HG03521 (cell line): Measurements from ENCODE around the gene TCF15.
A peak's percentile ranks its signal among the peaks of the same experiment; 100 is the strongest.

Source experiments
- ATAC-seq: cut with Tn5 transposase; IDR thresholded peaks from one replicate; pipeline ENCODE4 v1.9.1; 2021; ENCODE audit warnings: mild to moderate bottlenecking, moderate library complexity; ENCODE audit not compliant: unreplicated experiment

The TCF15 gene, protein sequence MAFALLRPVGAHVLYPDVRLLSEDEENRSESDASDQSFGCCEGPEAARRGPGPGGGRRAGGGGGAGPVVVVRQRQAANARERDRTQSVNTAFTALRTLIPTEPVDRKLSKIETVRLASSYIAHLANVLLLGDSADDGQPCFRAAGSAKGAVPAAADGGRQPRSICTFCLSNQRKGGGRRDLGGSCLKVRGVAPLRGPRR

DNA sequence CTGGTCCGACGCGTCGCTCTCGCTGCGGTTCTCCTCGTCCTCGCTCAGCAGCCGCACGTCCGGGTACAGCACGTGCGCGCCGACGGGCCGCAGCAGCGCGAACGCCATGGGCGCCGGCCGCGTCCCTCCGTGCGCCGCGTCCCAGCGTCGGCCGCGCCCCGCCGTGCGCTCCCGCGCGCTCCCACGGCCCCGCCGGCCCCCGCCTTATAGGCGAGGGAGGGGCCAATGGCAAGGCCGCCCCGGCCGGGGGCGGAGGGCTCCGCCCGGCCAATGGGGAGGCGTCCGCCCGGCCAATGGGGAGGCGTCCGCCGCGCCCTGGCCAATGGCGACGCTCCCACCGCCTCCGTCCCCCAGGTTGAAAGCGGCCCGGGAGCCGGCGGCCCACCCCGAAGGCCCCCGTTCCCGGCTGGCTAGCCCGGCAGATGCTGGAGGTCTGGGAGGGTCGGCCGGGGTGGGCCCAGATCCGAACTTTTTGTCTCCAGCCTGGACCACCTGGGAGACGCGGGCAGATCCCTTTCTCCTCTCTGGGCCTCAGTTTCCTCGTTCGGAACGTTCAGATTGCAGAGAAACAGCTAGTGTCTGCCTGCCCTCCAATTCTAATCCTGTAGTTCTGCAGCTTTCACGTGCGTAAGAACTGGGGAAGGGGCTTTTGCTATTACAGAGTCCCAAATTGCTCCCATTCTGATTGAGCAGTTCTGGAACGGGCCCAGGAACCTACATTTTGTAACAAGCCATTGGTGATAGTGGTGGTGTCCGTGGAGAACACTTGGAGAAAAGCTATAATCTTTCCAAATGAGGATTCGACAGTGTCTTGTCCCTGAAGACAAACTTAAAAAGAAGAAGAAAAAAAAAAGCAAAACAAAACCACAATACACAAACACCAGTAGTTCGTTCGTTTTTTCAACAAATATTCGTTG, at the start of gene TCF15:
Gene TCF15 (minus strand): TSS at position 180 of the 917 bp plus-strand sequence. CDS start 72 bp downstream, at position 108.
- no peak for ATAC-seq

DNA sequence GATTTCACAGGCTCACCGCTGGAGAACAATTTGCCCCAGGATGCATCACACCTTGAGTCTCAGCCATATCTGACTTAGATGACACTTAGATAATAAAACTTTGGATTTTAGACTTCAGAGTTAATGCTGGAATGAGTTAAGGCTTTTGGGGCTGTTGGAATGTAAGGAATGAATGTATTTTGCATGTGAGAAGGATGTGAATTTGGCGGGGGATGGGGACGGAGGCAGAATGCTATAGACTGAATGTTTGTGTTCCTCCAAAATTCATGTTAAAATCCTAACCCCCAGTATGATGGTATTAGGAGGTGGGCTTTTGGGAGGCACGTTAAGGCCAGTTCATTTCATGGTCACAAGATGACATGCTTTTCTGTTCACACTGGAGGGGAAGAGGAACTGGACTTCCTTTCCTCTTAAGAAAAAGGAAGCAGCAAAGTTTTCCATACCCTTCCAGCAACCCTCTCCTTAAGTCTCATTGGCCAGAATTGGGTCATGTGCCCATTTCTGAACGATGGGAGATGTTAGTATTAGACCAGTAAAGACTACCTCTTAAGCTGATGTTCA, 48.7 kb upstream of the TCF15 start:
- ATAC-seq, result no peak

GRCh38 chr20:658202-658601, 48.1 kb upstream of the TCF15 start:
- no peak for ATAC-seq

- no peak for ATAC-seq
Observed at GRCh38 chr20:655726-656624, 45.9 kb upstream of the TCF15 start.

DNA sequence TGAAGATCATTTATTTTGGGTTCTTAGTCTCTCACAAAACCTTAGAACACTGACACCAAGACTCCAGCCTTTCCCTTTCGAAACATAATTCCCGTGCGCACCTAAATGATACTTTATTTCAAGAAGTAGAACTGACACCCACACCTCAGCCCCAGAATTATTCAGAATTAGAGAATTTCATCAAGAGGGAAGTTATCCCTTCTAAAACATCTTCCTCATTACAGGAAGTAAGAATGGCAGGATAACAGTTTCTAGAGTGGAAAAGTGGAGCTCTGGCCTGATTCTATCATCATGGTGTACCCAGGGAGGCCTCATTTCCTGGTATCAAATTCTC, 44.3 kb upstream of the TCF15 start:
- ATAC-seq, result no peak

- ATAC-seq, result no peak
Observed at GRCh38 chr20:653590-654416, 43.7 kb upstream of the TCF15 start.

DNA sequence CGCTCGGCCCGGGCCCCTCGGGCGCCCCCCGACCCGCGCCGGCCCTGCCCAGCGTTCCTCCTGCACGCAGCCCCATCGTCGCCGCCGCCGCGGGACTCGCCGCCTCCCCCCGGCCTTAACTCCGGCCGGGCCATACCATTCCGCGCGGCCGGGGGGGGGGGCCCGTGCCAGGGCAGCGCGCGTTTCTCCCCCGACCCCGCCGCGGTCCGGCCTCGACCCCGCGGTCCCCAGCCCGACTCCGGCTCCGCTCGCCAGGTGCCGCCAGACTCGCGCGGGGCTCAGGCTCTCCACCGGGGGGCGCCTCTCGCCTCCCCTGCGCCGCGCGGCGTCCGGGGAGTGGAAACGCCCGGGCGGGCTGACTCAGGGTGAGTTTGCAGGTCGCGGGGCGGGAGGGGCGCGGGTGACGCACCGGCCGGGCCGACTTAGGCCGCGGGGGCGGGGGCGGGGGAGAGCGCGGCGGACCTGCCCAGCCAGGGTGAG, 43.0 kb upstream of the TCF15 start, which contains the start of gene SRXN1:
Gene SRXN1 (minus strand): TSS at position 91 of the 480 bp plus-strand sequence. CDS start 15 bp downstream, at position 76.
- peak; percentile 80 for ATAC-seq

DNA sequence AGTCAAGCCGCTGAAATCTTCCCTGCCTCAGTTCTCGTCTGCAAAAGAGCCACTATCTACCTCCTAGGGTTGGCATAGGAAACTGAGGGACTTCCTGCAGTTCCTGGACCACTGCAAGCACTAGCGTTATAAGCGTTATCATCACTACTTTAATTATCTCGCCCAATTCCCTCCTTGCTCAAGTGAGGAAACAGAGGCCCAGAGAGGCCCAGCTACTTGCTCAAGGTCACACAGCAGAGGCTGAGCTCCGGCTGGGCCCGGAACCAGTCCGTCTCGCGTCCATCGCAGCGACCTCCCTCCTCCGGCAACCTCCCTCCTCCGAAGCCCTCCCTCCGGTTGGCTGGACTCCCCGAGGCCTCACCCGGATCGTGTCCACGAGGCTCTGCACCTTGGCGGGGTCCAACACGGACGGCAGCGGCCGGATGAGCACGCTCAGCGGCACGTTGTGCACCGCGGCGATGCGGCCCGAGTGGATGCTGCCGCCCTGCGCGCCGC, 42.6 kb upstream of the TCF15 start:
- ATAC-seq, result no peak

DNA sequence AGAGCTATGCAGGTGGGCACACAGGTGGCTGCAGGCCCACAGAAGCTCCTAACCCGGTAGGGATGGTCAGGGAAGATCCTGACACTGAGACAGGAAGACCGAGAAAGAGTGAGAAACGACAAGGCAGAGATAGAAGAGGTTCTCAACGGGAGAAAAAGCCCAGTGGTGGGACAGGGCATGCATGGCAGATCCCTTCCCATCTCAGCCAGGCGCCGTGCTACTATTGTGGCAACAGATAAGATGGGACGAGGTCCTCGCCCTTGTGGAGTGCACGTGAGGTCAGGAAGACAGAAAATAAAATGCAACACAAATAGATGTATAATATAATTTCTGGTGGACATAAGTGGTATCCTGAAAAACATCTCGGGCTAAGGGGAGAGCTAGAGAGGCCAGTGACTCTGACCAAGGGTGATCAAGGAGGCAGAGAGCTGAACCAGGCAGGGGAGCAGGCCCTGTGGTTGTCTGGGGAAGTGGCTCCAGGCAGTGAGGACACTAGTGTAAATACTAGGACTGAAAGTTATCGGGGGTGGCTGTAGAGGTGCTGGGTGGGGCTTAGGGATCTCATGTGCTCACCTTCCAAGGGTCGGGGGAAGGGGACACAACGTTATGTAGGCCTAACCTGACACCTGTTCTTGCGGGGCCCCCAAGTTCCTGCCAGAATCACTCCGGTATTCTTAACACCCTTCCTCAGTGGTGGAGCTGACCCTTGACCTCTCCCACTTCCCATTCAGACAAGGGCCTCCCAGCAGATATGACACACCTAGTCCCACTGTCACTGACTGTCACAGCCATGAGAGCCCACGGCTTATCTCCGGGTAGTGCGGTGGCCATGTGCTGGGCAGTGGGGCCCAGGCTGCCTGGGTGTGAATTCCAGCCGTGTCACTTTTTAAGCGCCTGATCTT, 41.9 kb upstream of the TCF15 start:
- no peak for ATAC-seq

DNA sequence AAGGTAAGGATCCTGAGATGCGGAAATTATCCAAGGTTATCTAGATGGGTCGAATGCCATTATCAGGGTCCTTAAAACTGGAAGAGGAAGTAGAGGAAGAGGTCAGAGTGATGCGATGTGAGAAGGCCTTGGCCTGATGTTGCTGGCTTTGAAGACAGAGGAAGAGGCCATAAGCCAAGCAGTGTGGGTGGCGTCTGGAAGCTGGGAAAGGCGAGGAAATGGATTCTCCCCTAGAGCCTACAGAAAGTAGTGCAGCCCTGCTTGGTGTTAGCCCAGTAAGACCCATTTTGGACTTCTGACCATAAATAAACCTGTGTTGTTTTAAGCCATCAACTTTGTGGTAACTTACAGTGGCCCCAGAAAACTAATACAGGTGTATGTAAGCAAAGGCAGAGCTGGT, 40.8 kb upstream of the TCF15 start:
- no peak for ATAC-seq

DNA sequence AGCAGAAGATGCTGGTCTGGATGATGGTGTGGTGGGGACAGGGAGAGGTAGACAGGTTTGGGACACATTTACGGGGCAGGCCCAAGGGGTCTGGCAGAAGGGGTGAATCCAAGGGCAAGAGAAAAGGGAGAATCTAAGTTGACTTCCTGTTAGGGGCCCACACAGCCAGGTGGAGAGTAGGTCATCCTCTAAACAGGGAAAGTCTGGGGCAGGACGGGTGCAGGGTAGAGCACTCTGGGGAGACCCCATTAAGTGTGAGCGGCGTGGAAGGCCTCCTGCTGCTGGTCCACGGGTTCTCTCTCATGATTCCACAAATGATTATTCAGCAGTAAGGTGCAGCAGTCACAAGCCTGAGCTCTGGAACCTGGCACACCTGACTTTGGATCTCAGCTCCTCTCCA, 40.2 kb upstream of the TCF15 start:
- no peak for ATAC-seq

- ATAC-seq, result no peak
Observed at GRCh38 chr20:647479-648019, 37.4 kb upstream of the TCF15 start.

GRCh38 chr20:646868-647233, 36.7 kb upstream of the TCF15 start:
- ATAC-seq, result no peak

DNA sequence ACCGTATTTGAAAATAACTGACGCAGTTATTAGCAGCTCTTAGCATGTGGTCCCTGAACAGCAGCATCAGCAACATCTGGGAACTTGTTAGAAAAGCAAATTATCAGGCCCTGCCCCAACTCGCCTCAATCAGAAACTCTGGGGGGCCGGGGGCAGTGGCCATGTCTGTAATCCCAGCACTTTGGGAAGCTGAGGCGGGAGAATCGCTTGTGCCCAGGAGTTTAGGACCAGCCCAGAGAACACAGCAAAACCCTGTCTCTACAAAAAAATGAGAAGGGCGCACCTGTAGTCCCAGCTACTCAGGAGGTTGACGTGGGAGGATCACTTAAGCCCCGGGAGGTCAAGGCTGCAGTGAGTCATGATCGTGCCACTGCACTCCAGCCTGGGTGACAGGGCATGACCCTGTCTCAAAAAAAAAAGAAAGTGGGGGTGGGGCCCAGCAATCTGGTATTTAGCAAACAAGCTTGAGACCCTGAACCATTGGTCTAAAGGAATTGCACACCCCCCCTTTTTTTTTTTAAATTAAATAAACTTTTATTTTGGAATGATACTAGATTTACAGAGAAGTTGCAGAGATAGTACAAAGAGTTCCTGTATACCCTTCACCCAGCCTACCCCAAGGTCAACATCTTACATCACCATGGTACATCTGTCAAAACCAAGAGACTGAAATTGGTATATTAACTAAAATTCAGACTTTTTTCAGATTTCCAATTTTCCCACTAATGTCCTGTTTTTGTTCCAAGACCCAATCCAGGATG, 36.2 kb upstream of the TCF15 start:
- no peak for ATAC-seq

GRCh38 chr20:645318-646106, 35.4 kb upstream of the TCF15 start:
- peak; percentile 62 for ATAC-seq

GRCh38 chr20:644692-645317, 34.7 kb upstream of the TCF15 start:
- ATAC-seq, result no peak
